ENCODE measurements around the gene ATF7IP2. TPM values are rescaled to one million over a fixed set of nuclear protein-coding genes. Genes with fewer than 3 reads are reported as not detected.
"Not testable (repeated sequence)": the region's sequence is repeated elsewhere in the genome, so short reads cannot be mapped to it uniquely, and the experiment has no call there.

Gene ATF7IP2
- total RNA-seq, 4 donors from 2014 or later: 2.4 to 4.8 (median 4.4) TPM

GRCh38 chr16:10412935-10413601 is 27.2 kb downstream of the ATF7IP2 start:
- H3K4me3 ChIP-seq: no peak overlapping the region
- peaks cover 0 to 88% (median 20%) of the 10 kb centered on the region in 4 donors for H3K9me3 ChIP-seq
- H3K4me1 ChIP-seq: no peaks in the 10 kb centered on the region
- peaks cover 0 to 3% (median 0%) of the 10 kb centered on the region in 3 donors for H3K36me3 ChIP-seq
- no peaks in the 10 kb centered on the region for H3K27me3 ChIP-seq
- WGBS, 2 donors: 94 to 96% methylated on average over 5 of the region's 5 CpGs
- DNase-seq (ENCODE audit: low spot score in 2 of 2): no peak
- H3K27ac ChIP-seq: no peak overlapping the region
- no peak for TF ChIP-seq CTCF (IDR thresholded peaks at IDR 0.05)
- TF ChIP-seq POLR2A (IDR thresholded peaks at IDR 0.05): no peak

GRCh38 chr16:10418204-10418603 is 32.3 kb downstream of the ATF7IP2 start:
- DNase-seq (ENCODE audit: low spot score in 2 of 2); H3K27ac ChIP-seq; H3K27me3 ChIP-seq; H3K4me1 ChIP-seq; H3K4me3 ChIP-seq: not testable (repeated sequence)
- Histone ChIP-seq H3K36me3 (peaks cover 0 to 18% (median 0%) of the 10 kb centered on the region in 3 donors), H3K9me3 (peaks cover 0 to 60% (median 14%) of the 10 kb centered on the region in 4 donors)
- WGBS, 2 donors: 97 to 98% methylated on average over 6 of the region's 6 CpGs

GRCh38 chr16:10419701-10420100 is 33.8 kb downstream of the ATF7IP2 start:
- no peak overlapping the region for H3K27ac ChIP-seq
- no peak overlapping the region for H3K4me3 ChIP-seq
- no peak for DNase-seq (ENCODE audit: low spot score in 2 of 2)
- H3K27me3 ChIP-seq: no peaks in the 10 kb centered on the region
- 95 to 100% methylated on average over 3 of the region's 3 CpGs for WGBS, 2 donors
- H3K36me3 ChIP-seq: peaks cover 0 to 18% (median 0%) of the 10 kb centered on the region in 3 donors
- TF ChIP-seq EP300 (IDR thresholded peaks at IDR 0.05): no peak
- peaks cover 0 to 46% (median 11%) of the 10 kb centered on the region in 4 donors for H3K9me3 ChIP-seq
- H3K4me1 ChIP-seq: no peaks in the 10 kb centered on the region

- Histone ChIP-seq H3K9me3 (peaks cover 0 to 30% (median 6%) of the 10 kb centered on the region in 4 donors), H3K27ac (no peak overlapping the region), H3K4me1 (no peaks in the 10 kb centered on the region), H3K4me3 (no peak overlapping the region), H3K36me3 (peaks cover 0 to 18% (median 0%) of the 10 kb centered on the region in 3 donors), H3K27me3 (no peaks in the 10 kb centered on the region)
- TF ChIP-seq CTCF (IDR thresholded peaks at IDR 0.05) (no peak), EP300 (IDR thresholded peaks at IDR 0.05) (no peak), POLR2A (IDR thresholded peaks at IDR 0.05) (no peak)
- WGBS, 2 donors: 91 to 92% methylated on average over 3 of the region's 3 CpGs
- no peak for DNase-seq (ENCODE audit: low spot score in 2 of 2)
These were observed 35.7 kb downstream of the ATF7IP2 start for GRCh38 chr16:10421596-10421995.

- no peak overlapping the region for H3K27ac ChIP-seq
- no peak overlapping the region for H3K4me3 ChIP-seq
- H3K27me3 ChIP-seq: no peaks in the 10 kb centered on the region
- 87% methylated on average over 3 of the region's 3 CpGs for WGBS, 2 donors
- peaks cover 0 to 17% (median 0%) of the 10 kb centered on the region in 3 donors for H3K36me3 ChIP-seq
- H3K9me3 ChIP-seq: no peaks in the 10 kb centered on the region
- TF ChIP-seq POLR2A (IDR thresholded peaks at IDR 0.05) (no peak), CTCF (IDR thresholded peaks at IDR 0.05) (no peak), EP300 (IDR thresholded peaks at IDR 0.05) (no peak)
- no peaks in the 10 kb centered on the region for H3K4me1 ChIP-seq
- no peak for DNase-seq (ENCODE audit: low spot score in 2 of 2)
These were observed 42.7 kb downstream of the ATF7IP2 start for GRCh38 chr16:10428433-10429168.

GRCh38 chr16:10429299-10429969 is 43.6 kb downstream of the ATF7IP2 start:
- H3K9me3 ChIP-seq; H3K27ac ChIP-seq; H3K4me1 ChIP-seq; DNase-seq (ENCODE audit: low spot score in 2 of 2); H3K4me3 ChIP-seq; H3K27me3 ChIP-seq: not testable (repeated sequence)
- H3K36me3 ChIP-seq: peaks cover 0 to 25% (median 0%) of the 10 kb centered on the region in 3 donors
- WGBS, 2 donors: 96 to 97% methylated on average over 12 of the region's 12 CpGs
